Fibroblast of lung (primary cell): ENCODE measurements around the gene GJE1.

Experiments
- EZH2 ChIP-seq: IDR thresholded peaks from 2 replicates; pipeline ENCODE4 v1.5.1; 2012; ENCODE audit warnings: low read length, control low read depth, mild to moderate bottlenecking; ENCODE audit errors: missing control alignments
- TF ChIP-seq, protein P1 (sequence below), 2 donors: IDR thresholded peaks in 1 of 2; conservative IDR thresholded peaks in 1 of 2; 1 replicate in 1 of 2; 2 replicates in 1 of 2; pipeline ENCODE4 v1.5.1; 2011 to 2012; ENCODE audit warnings: low read length in 2 of 2, control low read depth in 1 of 2, inconsistent platforms in 1 of 2, low read depth in 1 of 2, mild to moderate bottlenecking in 1 of 2

DNA sequence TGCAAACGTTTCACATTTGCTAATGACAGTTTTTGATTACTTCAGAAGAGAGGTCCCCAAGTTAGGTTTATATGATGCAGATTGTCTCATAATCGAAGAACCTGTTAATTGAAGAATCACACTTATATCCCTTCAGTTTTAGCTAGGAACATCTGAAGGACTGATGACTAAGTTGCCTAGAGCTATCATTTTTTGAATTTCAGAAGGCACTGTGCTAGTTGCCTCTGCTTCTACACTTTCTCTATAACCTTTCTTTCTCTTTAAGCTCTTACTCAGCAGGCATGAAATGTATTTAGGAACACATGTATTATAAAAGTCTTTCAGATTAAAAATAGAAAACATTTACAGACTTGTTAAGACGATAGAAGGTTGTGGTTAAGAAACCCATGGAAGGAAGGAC is 14.4 kb upstream of the GJE1 start:
- TF ChIP-seq, protein P1, sequence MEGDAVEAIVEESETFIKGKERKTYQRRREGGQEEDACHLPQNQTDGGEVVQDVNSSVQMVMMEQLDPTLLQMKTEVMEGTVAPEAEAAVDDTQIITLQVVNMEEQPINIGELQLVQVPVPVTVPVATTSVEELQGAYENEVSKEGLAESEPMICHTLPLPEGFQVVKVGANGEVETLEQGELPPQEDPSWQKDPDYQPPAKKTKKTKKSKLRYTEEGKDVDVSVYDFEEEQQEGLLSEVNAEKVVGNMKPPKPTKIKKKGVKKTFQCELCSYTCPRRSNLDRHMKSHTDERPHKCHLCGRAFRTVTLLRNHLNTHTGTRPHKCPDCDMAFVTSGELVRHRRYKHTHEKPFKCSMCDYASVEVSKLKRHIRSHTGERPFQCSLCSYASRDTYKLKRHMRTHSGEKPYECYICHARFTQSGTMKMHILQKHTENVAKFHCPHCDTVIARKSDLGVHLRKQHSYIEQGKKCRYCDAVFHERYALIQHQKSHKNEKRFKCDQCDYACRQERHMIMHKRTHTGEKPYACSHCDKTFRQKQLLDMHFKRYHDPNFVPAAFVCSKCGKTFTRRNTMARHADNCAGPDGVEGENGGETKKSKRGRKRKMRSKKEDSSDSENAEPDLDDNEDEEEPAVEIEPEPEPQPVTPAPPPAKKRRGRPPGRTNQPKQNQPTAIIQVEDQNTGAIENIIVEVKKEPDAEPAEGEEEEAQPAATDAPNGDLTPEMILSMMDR (conservative IDR thresholded peaks at IDR 0.05 in 1 of 2, IDR thresholded peaks at IDR 0.05 in 1 of 2; ENCODE audit: low read depth in 1 of 2, low read length in 2 of 2), result no peak
- TF ChIP-seq EZH2, result no peak
